ENCODE measurements around the gene ZBTB5. TPM values are rescaled to one million over a fixed set of nuclear protein-coding genes. Genes with fewer than 3 reads are reported as not detected.

Gene ZBTB5
- total and polyA plus RNA-seq, 8 donors = 2.8 to 7.5 (median 4.8) TPM

DNA sequence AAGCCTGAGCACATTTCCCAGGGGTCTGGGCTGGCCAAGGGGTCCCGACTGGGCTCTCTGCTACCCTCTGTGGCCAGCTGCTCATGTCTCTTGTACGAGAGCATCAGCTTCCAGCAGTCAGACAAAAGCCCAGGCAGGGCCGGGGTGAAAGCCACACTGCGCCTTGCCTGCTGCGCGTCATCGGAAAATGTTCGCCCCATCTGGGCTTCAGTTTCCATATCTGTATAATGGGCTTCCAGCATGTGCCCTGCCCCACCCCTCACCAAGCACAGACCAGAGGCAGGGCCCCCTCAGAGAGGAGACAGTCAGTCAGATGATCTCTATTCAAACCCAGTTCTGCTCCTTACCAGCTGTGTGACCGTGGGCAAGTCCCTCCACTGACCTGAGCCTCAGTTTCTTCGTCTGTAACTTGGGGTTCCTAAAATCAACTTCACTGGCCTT, 50.7 kb downstream of the ZBTB5 start:
- no peak for FAIRE-seq
- intact Hi-C loops (cut with DNase I) = no loop called here
- no peaks in the 10 kb centered on the region for H3K4me1 ChIP-seq
- H3K9me3 ChIP-seq = no peaks in the 10 kb centered on the region
- no peaks in the 10 kb centered on the region for H3K27me3 ChIP-seq
- H3K4me3 ChIP-seq = no peak overlapping the region
- H3K27ac ChIP-seq = no peak overlapping the region
- peak in 1 of 6 donors; percentile 63 for DNase-seq
- TF ChIP-seq, protein P1, sequence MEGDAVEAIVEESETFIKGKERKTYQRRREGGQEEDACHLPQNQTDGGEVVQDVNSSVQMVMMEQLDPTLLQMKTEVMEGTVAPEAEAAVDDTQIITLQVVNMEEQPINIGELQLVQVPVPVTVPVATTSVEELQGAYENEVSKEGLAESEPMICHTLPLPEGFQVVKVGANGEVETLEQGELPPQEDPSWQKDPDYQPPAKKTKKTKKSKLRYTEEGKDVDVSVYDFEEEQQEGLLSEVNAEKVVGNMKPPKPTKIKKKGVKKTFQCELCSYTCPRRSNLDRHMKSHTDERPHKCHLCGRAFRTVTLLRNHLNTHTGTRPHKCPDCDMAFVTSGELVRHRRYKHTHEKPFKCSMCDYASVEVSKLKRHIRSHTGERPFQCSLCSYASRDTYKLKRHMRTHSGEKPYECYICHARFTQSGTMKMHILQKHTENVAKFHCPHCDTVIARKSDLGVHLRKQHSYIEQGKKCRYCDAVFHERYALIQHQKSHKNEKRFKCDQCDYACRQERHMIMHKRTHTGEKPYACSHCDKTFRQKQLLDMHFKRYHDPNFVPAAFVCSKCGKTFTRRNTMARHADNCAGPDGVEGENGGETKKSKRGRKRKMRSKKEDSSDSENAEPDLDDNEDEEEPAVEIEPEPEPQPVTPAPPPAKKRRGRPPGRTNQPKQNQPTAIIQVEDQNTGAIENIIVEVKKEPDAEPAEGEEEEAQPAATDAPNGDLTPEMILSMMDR (IDR thresholded peaks at IDR 0.05) = no peak
- 86 to 87% methylated on average over 10 of the region's 10 CpGs for WGBS, 2 donors
- H3K36me3 ChIP-seq = no peaks in the 10 kb centered on the region
- ATAC-seq = no peak

DNA sequence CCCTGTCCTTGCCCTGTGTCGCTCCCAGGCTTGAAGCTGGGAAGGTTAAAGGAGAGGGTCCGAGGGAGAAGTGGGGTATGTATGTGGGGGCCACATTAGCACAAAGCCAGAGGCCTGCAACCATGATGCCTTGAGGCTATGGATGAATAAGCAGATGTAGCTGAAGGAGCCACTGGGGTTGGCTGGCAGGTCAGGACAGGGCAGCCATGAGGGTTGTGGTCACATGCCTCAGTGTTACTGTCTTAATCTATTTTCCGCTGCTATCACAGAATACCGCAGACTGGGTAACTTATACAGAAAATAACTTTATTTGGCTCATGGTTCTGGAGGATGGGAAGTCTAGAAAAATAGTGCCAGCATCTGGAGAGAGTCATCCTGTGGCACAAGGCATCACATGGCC, 51.9 kb downstream of the ZBTB5 start:
- intact Hi-C loops (cut with DNase I) = no loop called here

DNA sequence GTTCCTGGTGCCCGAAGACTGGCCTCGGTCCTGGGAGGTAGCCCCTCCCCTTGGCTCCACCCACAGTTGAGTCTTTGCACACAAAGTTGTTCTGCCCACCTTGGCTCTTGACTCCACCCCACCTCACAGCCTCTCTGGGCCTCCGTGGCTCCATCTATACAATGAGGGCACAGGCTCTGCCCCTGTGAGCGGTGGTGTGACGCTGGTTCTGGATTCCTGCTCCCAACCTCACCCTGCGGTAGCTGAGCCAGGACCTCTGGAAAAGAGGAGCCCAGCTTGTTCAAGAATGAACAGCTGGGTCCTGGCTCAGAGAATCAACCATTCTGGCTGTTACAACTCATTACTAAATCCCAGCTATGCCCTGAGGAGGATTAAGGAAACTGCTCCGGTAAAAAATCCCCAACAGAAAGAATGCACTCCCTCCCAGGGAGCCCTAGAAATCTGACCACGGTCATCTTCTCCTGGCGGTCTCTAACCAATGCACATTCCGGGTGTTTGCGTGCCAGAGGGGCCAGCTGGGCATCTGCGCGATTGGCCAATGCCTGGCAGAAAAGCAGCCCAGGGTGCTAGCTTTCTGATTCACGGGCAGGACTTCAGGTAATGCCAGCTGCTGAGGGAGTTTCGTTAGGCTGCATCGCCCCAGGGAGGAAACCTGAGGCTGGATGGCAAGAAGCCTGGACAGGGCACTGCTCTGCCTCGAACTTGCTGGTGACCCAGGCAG, 52.7 kb downstream of the ZBTB5 start:
- Histone ChIP-seq H3K36me3 (no peaks in the 10 kb centered on the region), H3K4me1 (peaks cover 0 to 2% (median 2%) of the 10 kb centered on the region in 3 donors), H3K27ac (no peak overlapping the region), H3K9me3 (no peaks in the 10 kb centered on the region), H3K27me3 (no peaks in the 10 kb centered on the region), H3K4me3 (no peak overlapping the region)
- WGBS, 2 donors = 86 to 87% methylated on average over 17 of the region's 17 CpGs
- no peak for ATAC-seq
- intact Hi-C loops (cut with DNase I) = no loop called here
- FAIRE-seq = no peak
- TF ChIP-seq, protein P1 (IDR thresholded peaks at IDR 0.05) = no peak
- peak in 1 of 6 donors; percentile 50 for DNase-seq

More for the DNA sequence above, 51.9 kb downstream of the ZBTB5 start:
- DNase-seq = no peak
- H3K9me3 ChIP-seq = no peaks in the 10 kb centered on the region
- TF ChIP-seq, protein P1 (IDR thresholded peaks at IDR 0.05) = no peak
- no peaks in the 10 kb centered on the region for H3K27me3 ChIP-seq
- FAIRE-seq = no peak
- no peaks in the 10 kb centered on the region for H3K36me3 ChIP-seq
- WGBS, 2 donors = 81 to 86% methylated on average over 4 of the region's 4 CpGs
- H3K4me3 ChIP-seq = no peak overlapping the region
- no peak overlapping the region for H3K27ac ChIP-seq
- no peak for ATAC-seq
- no peaks in the 10 kb centered on the region for H3K4me1 ChIP-seq

DNA sequence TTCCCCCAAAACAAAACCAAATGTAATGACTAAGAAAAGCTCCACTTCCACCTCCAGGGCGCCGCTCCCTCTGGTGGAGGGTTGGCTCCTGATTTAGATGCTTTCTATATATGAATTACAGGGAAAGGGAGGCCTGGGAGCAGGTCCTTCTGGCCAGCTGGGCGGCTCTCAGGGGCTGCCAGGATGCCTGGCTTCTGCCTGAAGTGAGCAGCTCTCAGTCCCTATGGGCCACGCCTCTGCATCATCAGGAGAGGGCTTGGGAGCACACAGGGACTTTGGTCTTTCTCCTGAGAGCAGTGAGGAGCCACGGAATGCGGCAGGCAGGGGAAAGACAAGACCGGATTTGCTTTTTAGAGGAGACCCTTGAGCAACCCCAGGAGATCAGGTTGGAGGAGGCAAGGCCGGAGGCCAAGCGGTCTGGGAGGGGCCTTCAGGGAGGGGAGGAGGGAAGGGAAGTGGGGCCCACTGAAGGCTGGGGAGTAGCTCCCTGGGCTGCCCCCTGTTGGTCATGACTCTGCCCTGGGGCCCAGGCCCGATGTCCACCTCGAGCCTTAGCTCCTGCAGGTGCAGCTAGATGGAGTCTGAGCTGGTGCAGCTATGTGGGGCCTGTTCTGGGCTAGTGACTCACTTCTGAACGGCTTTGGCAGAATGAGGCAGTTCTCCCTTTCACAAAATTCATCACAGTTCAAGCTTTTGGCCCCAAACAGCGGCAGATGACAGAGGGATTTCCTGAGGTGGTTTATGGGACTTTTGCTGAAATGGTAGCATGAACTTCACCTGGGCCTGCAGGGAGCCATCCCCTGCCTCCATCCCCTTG, 54.1 kb downstream of the ZBTB5 start:
- no peak overlapping the region for H3K4me3 ChIP-seq
- H3K27me3 ChIP-seq = no peaks in the 10 kb centered on the region
- no peak overlapping the region for H3K27ac ChIP-seq
- H3K4me1 ChIP-seq = peaks cover 3 to 14% (median 11%) of the 10 kb centered on the region in 3 donors
- DNase-seq = peak in 1 of 6 donors; percentile 71
- intact Hi-C loops (cut with DNase I) = no loop called here
- no peak for FAIRE-seq
- no peaks in the 10 kb centered on the region for H3K36me3 ChIP-seq
- WGBS, 2 donors = 82 to 89% methylated on average over 12 to 13 of the region's 13 CpGs
- no peaks in the 10 kb centered on the region for H3K9me3 ChIP-seq
- TF ChIP-seq, protein P1 (IDR thresholded peaks at IDR 0.05) = no peak
- no peak for ATAC-seq

Measured in pancreas (tissue), 10 donors.